NCI-H187 treated with DMSO at 0.1 percent for 48 hours (cell line): Measurements from ENCODE around the gene MAOB.
"Not testable (repeated sequence)": the region's sequence is repeated elsewhere in the genome, so short reads cannot be mapped to it uniquely, and the experiment has no call there.

Source experiments
- DNase-seq: peaks from one replicate; lab custom pipeline; 2025; lab: John Stamatoyannopoulos, UW

The MAOB gene

GRCh38 chrX:43882294-43882681 lies at the start of gene MAOB:
MAOB (minus strand) TSS chrX:43882450; CDS start chrX:43882299, 151 bp downstream.
- DNase-seq: no peak

- DNase-seq: not testable (repeated sequence)
These were observed 39.8 kb upstream of the MAOB start for GRCh38 chrX:43922032-43922431.

- not testable (repeated sequence) for DNase-seq
These were observed 28.5 kb upstream of the MAOB start for GRCh38 chrX:43910772-43911171.

DNA sequence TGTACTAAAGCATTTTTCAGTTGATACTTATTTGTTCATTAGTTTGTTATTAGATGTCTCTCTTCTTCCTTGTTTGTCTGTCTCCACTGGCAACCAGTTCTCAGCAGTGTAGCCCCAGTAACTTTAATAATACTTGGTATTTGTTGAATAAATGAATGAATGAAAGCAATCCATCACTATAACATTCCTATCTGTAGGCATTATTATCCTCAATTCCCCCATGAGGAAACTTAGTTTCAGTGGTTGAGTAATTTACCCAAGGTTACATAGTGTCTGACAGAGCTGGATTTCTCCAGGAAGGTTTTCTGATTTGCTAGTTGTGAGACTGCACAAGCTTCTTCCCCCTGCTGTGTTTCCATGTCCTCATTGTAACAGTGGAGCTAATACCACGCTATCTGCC lies 27.8 kb upstream of the MAOB start:
- no peak for DNase-seq

DNA sequence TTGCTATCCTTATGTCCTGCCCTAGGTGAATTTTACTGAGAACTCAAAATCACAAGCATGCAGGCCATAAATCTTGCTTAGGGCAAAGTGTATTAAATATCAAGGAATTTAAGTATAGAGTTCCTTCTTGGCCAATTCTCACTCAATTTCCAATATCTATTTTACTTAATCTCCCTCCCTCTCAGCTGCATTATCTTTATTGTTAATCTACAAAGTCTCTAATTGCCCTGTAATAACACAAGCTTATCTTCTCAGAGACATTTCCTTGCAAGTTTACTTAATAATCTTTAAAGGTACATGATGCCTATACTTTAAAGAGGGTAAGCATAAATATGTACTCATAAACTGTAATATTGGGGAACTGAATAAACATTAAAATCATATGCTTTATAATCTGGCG lies 26.9 kb upstream of the MAOB start:
- DNase-seq: no peak

DNA sequence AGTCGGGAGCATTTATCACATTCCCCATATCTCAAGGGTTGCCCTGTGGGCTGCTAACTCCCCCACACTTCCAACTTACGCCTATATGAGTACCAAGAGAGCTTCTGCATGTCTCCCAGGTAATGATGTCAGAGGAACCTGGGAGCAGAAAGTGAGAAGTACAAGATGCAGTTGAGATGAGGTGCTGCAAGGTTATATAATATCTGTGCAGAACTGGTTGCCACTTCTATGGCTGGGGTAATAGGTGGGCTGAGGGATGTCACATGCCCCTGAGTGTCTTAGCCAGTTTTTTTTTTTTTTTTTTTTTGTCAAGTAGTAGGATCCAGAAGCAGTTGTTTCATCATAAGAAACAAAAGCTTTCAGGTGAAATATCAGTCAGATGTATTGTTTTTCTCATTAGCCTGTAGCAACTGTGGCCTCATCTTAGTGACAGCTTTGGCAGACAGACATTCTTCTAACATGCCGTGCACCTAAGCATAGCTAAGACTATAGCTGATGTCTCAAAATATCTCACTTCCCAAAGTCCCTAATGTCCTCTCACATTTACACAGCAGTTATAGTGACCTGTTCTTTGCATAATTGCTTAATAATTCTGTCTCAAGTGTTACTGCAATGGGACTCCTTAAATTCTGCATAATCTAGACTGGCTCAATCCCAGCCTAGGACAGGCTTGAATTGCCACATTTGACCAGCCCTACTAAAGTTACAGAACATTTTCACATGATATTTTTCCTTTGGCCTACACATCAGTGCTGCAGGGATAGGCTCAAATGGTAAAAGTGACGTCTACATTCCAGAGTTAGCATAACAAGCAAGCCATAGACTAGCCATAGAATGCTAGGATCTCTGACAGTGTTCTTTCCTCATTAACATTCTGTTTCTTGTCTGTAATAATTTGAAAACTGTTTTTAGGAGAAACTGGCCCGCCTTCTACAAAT lies 17.9 kb upstream of the MAOB start:
- no peak for DNase-seq

GRCh38 chrX:43898406-43899035 lies 16.3 kb upstream of the MAOB start:
- no peak for DNase-seq

- DNase-seq: no peak
These were observed 15.0 kb upstream of the MAOB start for GRCh38 chrX:43897290-43897689.

GRCh38 chrX:43892336-43892870 lies 10.2 kb upstream of the MAOB start:
- no peak for DNase-seq

GRCh38 chrX:43885617-43886016 lies 3.4 kb upstream of the MAOB start:
- DNase-seq: no peak

DNA sequence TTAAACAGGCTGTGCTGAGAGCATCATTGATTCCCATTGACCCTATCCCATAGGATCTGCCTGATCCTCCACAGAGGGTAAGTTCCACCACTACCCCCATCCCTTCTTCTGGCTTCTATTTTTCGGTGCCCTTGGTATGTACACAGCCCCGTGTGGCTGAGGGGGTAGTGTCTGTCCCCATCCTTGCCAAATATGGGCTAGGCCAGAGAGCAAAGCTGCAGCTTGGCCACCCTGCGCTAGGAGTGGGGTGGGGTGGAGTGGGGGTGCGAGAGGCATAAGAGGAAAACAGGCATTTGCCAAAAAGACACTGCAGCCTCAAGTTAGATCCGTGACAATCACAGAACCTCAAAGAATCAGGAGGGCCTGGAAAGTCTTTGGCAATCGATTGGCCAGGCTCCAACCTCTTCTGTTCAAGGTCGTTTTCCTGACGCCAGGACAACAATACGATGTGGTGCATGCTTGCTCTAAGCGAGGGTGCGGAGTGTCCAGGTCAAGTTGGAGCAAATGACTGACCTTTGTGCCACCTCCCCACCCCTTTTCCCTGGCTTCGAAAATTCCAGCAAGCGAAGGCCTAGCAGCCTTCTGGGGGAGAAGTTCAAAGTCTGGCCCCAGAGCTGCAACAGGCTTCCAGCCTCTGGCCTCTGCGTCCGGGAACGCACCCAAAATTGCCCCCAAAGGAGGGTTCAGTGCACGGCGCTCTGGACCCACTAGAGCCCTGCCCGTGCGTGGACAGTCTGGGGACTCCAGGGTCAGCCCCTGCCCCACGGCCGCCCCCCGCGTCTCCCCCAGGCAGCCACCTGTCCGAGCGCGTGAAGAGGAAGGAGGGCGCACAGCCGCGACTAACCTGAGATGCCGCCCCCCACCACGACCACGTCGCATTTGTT lies 598 bp downstream of the MAOB start:
- no peak for DNase-seq

- no peak for DNase-seq
These were observed 1.8 kb downstream of the MAOB start for GRCh38 chrX:43880425-43880824.

DNA sequence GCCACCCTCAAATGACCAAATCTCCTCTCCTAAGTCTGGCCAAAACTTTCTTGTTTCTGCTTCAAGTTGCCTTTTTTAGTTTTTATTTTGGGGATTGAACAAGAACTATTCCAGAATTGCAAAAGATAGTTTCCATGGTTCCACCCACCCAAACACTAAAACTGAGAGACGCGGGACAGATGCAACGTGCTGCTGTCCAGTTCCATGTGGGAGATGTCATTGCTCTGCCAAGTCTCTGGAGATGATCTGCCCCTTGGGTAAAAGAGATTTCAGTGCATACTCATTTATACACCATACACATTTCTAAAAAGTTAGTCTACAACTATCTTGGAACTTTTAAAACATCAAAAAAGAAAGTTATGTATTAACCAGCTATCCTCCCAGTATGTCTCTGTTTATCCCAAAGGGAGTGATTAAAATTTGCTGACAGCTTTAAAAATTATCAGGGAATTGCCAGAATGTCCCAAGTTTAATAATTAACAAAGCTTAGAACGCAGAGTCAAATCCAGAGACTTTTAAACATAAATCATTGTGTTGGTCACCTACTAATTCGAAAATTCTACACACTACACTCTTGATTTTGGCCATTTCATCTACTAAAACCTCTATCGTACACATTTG lies 3.2 kb downstream of the MAOB start:
- no peak for DNase-seq

GRCh38 chrX:43876680-43877079 lies 5.6 kb downstream of the MAOB start:
- DNase-seq: no peak

DNA sequence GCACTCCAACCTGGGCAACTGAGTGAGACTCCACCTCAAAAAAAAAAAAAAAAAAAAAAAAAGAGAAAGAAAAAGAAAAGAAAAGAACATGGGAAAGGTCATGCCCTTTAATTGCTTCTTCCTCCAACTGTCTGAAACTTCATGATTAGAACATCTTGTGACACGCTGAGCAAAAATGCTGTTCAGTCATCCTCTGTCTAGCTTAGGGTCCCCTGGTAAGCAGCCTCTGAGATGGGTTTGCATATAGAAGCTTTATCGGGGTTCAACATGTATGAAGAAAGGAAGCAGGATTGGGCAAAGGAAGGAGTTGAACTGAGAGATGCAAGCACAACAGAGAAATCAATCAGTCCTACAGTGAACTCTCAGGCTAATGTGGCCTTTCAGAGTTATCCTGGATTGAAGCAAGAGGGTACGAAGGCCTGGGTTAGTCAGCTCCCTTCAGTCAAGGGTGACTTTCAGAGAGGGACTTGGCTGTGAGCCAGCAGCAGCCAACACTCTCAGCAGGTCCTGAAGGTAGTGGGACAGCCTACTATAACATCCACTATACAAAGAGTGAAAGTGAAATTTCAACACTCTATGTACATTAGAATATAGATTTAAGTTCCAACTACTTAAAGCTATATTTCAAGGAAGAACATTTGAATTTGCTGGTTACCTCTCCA lies 11.4 kb downstream of the MAOB start:
- DNase-seq: no peak

DNA sequence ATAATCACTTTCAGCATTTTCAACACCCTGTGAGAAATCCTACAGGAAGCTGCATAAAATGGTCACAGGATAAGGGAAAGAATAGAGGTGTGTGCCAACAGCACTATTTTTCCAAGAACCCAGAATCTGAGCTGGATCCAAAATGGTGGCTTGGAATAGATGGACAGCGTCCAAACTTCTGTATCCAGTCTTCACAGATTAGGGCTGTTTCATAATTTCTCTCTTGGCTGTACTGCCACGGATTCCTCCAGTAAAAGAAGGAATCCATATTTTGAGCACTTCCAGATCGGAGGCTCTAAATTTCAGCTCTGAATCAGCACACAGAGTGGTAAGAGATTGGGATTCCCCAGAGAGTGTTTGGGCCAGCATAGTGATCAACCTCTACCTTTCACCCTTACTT lies 12.2 kb downstream of the MAOB start:
- DNase-seq: no peak

- DNase-seq: no peak
These were observed 13.5 kb downstream of the MAOB start for GRCh38 chrX:43868791-43869190.

DNA sequence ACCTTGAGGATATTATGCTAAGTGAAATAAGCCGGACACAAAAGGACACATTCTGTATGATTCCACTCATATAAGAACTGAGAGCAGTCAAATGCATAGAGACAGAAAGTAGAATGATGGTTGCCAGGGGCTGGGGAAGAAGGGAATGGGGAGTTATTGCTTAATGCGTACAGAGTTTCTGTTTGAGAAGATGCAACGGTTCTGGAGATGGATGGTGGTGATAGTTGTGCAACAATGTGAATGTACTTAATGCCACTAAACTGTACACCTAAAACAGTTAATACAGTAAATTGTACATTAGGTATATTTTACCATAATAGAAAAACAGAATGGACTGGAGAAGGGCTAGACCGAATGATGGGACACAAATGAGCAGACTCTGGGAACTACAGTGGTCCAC lies 15.8 kb downstream of the MAOB start:
- no peak for DNase-seq

DNA sequence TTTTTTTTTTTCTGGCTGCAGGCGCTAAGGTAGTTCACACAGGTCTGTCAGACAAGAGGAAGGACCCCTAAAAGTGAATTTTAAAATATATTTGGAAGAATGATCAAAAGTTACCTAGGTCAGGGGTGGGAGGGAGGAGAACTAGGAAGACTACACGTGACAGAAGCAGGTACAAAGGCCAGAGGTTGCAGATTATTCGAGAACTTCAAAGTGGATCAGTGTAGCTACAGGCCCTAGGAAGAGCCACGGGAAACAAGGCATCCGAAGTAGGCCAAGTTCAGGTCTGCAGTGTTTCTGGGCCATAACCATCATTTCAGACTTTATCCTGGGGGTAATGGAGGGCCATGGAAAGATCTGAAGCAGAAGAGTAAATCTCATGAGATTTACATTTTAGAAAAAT lies 16.5 kb downstream of the MAOB start:
- DNase-seq: no peak

GRCh38 chrX:43862434-43862833 lies 19.8 kb downstream of the MAOB start:
- no peak for DNase-seq

DNA sequence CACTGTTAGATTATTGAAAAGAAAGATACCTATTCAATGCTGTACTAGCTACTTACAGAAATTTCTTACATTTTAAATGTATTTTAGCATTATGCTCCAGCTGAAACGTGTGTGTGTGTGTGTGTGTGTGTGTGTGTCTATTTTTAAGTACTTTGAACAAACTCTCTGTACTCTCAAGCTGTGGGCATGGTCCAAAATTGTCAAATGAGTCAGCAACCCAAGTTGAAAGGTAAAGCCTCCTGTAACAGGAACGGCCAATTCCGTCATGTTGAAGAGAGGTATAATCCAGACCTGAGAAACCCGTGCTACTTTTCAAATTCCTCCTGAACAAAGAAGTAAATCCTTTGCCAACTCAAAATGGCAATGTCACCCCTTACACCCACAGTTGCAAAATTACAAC lies 20.5 kb downstream of the MAOB start:
- DNase-seq: no peak
